SHP77 (cell line): ENCODE results near the gene RBFOX2.
"Not testable (repeated sequence)": the region's sequence is repeated elsewhere in the genome, so short reads cannot be mapped to it uniquely, and the experiment has no call there.

Experiments used
- DNase-seq, 2 experiments: peaks; one replicate each; lab custom pipeline; 2025; lab: John Stamatoyannopoulos, UW

The RBFOX2 gene

GRCh38 chr22:35699852-35700251, 328.8 kb downstream of the RBFOX2 start:
- not testable (repeated sequence) for DNase-seq

GRCh38 chr22:35697142-35697541, 331.5 kb downstream of the RBFOX2 start:
- no peak for DNase-seq

- no peak for DNase-seq
Measured at GRCh38 chr22:35695202-35695601, 333.4 kb downstream of the RBFOX2 start.

GRCh38 chr22:35690001-35690400, 338.6 kb downstream of the RBFOX2 start:
- no peak for DNase-seq

GRCh38 chr22:35688913-35689675, 339.5 kb downstream of the RBFOX2 start:
- no peak for DNase-seq
